ENCODE measurements around the gene RAD51B. TPM values are rescaled to one million over a fixed set of nuclear protein-coding genes. Genes with fewer than 3 reads are reported as not detected.

RAD51B gene
- total and polyA plus RNA-seq, 3 donors from 2014 or later: 5.5 to 22.5 (median 19.1) TPM

GRCh38 chr14:68711561-68712309 is 892.2 kb downstream of the RAD51B start:
- TF ChIP-seq, protein P1, sequence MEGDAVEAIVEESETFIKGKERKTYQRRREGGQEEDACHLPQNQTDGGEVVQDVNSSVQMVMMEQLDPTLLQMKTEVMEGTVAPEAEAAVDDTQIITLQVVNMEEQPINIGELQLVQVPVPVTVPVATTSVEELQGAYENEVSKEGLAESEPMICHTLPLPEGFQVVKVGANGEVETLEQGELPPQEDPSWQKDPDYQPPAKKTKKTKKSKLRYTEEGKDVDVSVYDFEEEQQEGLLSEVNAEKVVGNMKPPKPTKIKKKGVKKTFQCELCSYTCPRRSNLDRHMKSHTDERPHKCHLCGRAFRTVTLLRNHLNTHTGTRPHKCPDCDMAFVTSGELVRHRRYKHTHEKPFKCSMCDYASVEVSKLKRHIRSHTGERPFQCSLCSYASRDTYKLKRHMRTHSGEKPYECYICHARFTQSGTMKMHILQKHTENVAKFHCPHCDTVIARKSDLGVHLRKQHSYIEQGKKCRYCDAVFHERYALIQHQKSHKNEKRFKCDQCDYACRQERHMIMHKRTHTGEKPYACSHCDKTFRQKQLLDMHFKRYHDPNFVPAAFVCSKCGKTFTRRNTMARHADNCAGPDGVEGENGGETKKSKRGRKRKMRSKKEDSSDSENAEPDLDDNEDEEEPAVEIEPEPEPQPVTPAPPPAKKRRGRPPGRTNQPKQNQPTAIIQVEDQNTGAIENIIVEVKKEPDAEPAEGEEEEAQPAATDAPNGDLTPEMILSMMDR (IDR thresholded peaks at IDR 0.05): no peak
- TF ChIP-seq POLR2A (IDR thresholded peaks at IDR 0.05): no peak
- DNase-seq: no peak
- intact Hi-C loops (cut with DNase I; ENCODE audit: low total_unique reads): no loop called here
- H3K27ac ChIP-seq: no peak overlapping the region
- no peaks in the 10 kb centered on the region for H3K27me3 ChIP-seq
- H3K4me3 ChIP-seq: no peak overlapping the region
- no peaks in the 10 kb centered on the region for H3K9me3 ChIP-seq
- 90 to 92% methylated on average over 6 to 9 of the region's 9 CpGs for WGBS, 2 donors
- no peaks in the 10 kb centered on the region for H3K36me3 ChIP-seq (ENCODE audit: low read depth, missing control alignments)
- H3K4me1 ChIP-seq: peaks cover 3% of the 10 kb centered on the region

DNA sequence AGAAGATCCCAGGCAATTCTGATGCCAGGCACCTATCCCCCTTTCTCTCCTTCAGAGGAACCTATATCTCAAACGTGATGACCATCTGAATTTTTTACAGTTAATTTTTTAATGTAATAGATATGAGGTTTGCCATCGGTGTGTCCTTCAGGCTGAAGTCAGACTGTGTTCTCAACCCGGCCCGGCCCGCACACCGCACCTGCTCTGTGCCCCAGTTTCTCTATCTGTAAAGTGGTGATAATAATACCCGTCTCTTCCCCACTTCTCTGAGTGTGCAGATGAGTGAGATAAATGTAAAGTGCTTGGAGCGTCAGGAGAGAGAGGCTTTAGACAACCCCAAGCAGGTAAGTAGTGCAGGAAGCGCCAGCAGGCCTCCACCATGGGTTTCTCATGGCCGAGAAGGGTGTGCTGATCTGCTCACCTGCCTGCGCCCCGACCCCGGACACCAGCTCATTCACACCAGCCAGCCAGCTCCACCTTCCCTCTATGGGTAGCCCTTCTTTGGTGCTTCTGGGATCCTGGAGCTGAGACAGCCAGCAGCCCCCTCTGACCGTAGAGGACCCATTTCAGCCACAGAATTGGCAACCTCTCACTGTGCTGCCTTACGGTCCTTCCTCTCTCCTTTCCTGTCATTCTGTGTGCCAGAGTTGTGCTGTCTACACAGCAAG is 893.3 kb downstream of the RAD51B start:
- TF ChIP-seq, protein P1 (IDR thresholded peaks at IDR 0.05): no peak
- TF ChIP-seq POLR2A (IDR thresholded peaks at IDR 0.05): no peak
- Histone ChIP-seq H3K36me3 (ENCODE audit: low read depth, missing control alignments) (no peaks in the 10 kb centered on the region), H3K4me3 (no peak overlapping the region), H3K9me3 (no peaks in the 10 kb centered on the region), H3K4me1 (peaks cover 6% of the 10 kb centered on the region), H3K27ac (no peak overlapping the region), H3K27me3 (no peaks in the 10 kb centered on the region)
- DNase-seq: no peak
- intact Hi-C loops (cut with DNase I; ENCODE audit: low total_unique reads): no loop called here
- WGBS, 2 donors: 86 to 87% methylated on average over 15 of the region's 15 CpGs

GRCh38 chr14:68713782-68714181 is 894.2 kb downstream of the RAD51B start:
- Histone ChIP-seq H3K27me3 (no peaks in the 10 kb centered on the region), H3K9me3 (no peaks in the 10 kb centered on the region), H3K4me1 (peaks cover 6% of the 10 kb centered on the region), H3K27ac (no peak overlapping the region), H3K36me3 (ENCODE audit: low read depth, missing control alignments) (no peaks in the 10 kb centered on the region), H3K4me3 (no peak overlapping the region)
- DNase-seq: no peak
- TF ChIP-seq POLR2A (IDR thresholded peaks at IDR 0.05): no peak
- TF ChIP-seq, protein P1 (IDR thresholded peaks at IDR 0.05): no peak
- 88 to 93% methylated on average over 7 of the region's 7 CpGs for WGBS, 2 donors
- intact Hi-C loops (cut with DNase I; ENCODE audit: low total_unique reads): no loop called here

GRCh38 chr14:68714991-68715924 is 895.7 kb downstream of the RAD51B start:
- WGBS, 2 donors: 90 to 91% methylated on average over 7 of the region's 7 CpGs

More at GRCh38 chr14:68714991-68715924, 895.7 kb downstream of the RAD51B start:
- DNase-seq: no peak
- TF ChIP-seq POLR2A (IDR thresholded peaks at IDR 0.05): no peak
- TF ChIP-seq, protein P1 (IDR thresholded peaks at IDR 0.05): no peak
- Histone ChIP-seq H3K4me3 (no peak overlapping the region), H3K9me3 (no peaks in the 10 kb centered on the region), H3K36me3 (ENCODE audit: low read depth, missing control alignments) (no peaks in the 10 kb centered on the region), H3K27me3 (no peaks in the 10 kb centered on the region), H3K4me1 (peaks cover 6% of the 10 kb centered on the region), H3K27ac (no peak overlapping the region)
- intact Hi-C loops (cut with DNase I; ENCODE audit: low total_unique reads): no loop called here
